BJ (cell line): Measurements from ENCODE around the gene ADAM22. TPM values are rescaled to one million over a fixed set of nuclear protein-coding genes. Genes with fewer than 3 reads are reported as not detected.

Experiments used
- CTCF ChIA-PET: fragments of 350-600 bp; formaldehyde crosslinking; extraction: SDS; loops from one replicate; lab custom pipeline; 2021; ENCODE audit warnings: antibody characterized with exemption, inconsistent platforms; lab: Yijun Ruan, JAX
- POLR2A ChIA-PET: fragments of 300-600 bp; sonication (Branson Sonifier 250); formaldehyde crosslinking; extraction: SDS; loops from one replicate; lab custom pipeline; 2021; ENCODE audit warnings: antibody characterized with exemption; lab: Charles Lee
- DNase-seq: peaks from one replicate; pipeline ENCODE4 v3.0.0-alpha.2; 2011; ENCODE audit warnings: low read depth
- H3K27me3 ChIP-seq: 2 replicates; pipeline ENCODE4 v1.6.0; 2011; ENCODE audit warnings: low read length; ENCODE audit not compliant: control insufficient read depth, insufficient read depth
- H3K36me3 ChIP-seq: 2 replicates; pipeline ENCODE4 v1.5.1; 2011; ENCODE audit warnings: low read length; ENCODE audit not compliant: control insufficient read depth, insufficient read depth
- H3K4me3 ChIP-seq: 2 replicates; pipeline ENCODE4 v1.5.1; 2011; ENCODE audit warnings: low read depth, mild to moderate bottlenecking, control low read depth, low read length
- polyA plus RNA-seq: library from polyadenylated mRNA; depleted of rRNA; stranded (reverse); fragments of >200 nt; gene quantifications from 2 replicates; pipeline ENCODE4 v1.2.3, GENCODE V29; 2011
- TF ChIP-seq, protein P1 (sequence below): IDR thresholded peaks from 2 replicates; pipeline ENCODE4 v1.5.1; 2011; ENCODE audit warnings: low read depth, mild to moderate bottlenecking, control low read depth, inconsistent platforms, low read length, moderate library complexity; ENCODE audit not compliant: insufficient read depth

The ADAM22 gene
- polyA plus RNA-seq, 1 experiment, result 0.04 TPM

DNA sequence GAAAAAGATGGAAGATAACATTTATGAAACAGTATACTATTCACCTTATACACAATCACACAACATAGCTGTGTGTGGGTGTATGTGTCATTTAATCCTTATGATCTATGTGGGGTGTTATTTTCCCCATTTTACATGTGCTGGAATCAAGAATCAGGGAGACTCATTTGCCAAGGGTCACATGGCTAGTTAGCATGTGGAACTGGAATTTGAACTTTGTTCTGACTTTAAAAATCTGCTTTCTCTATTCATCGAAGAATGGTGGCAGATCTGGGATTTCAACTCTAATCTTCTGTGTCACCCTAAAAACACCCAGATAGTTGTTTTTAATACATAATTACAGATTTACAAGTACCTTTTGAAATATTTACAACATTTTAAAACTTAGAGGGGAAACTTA lies 65.2 kb downstream of the ADAM22 start:
- Histone ChIP-seq H3K4me3 (no peak overlapping the region), H3K36me3 (no peaks in the 10 kb centered on the region), H3K27me3 (no peaks in the 10 kb centered on the region)
- TF ChIP-seq, protein P1, sequence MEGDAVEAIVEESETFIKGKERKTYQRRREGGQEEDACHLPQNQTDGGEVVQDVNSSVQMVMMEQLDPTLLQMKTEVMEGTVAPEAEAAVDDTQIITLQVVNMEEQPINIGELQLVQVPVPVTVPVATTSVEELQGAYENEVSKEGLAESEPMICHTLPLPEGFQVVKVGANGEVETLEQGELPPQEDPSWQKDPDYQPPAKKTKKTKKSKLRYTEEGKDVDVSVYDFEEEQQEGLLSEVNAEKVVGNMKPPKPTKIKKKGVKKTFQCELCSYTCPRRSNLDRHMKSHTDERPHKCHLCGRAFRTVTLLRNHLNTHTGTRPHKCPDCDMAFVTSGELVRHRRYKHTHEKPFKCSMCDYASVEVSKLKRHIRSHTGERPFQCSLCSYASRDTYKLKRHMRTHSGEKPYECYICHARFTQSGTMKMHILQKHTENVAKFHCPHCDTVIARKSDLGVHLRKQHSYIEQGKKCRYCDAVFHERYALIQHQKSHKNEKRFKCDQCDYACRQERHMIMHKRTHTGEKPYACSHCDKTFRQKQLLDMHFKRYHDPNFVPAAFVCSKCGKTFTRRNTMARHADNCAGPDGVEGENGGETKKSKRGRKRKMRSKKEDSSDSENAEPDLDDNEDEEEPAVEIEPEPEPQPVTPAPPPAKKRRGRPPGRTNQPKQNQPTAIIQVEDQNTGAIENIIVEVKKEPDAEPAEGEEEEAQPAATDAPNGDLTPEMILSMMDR, result no peak
- CTCF ChIA-PET, result no interaction called here
- POLR2A ChIA-PET, result no interaction called here
- DNase-seq, result no peak

DNA sequence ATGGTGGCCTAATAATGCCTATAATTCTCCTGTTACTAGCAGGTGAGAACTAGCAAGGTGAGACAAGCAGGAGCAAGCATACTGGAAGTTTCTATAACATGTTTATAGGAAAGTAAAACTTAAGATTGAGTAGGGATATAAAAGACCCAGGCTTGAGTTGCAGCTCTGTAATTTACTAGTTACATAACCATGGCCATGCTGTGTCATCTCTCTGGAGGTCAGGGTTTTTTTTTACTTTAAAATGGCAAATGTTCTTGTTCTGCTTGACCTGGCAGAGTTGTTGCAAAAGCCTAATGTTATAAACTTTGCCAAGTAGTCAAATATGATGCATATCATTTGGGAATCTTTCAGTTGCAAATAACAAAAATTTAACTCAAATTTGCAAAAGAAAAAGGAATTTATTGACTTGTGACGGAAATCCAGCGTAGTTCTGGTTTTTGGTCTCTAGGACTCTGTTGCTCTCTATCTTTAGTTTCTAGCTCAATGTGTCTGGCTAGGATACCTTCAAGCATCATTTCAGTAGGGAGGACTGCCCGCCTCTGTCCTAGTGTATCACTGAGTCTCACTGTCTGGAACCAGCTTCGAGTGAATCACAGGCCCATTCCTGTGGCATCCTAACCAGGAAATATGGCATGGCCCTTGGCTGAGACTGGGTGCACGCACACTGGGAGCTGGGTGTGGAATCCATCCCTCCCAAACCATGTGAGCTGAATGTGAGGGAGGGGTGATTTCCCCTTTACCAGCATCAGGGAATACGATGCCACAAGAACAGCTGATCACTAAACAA lies 67.9 kb downstream of the ADAM22 start:
- Histone ChIP-seq H3K4me3 (no peak overlapping the region), H3K36me3 (no peaks in the 10 kb centered on the region), H3K27me3 (no peaks in the 10 kb centered on the region)
- no peak for DNase-seq
- POLR2A ChIA-PET, result no interaction called here
- TF ChIP-seq, protein P1, result no peak
- CTCF ChIA-PET, result no interaction called here

DNA sequence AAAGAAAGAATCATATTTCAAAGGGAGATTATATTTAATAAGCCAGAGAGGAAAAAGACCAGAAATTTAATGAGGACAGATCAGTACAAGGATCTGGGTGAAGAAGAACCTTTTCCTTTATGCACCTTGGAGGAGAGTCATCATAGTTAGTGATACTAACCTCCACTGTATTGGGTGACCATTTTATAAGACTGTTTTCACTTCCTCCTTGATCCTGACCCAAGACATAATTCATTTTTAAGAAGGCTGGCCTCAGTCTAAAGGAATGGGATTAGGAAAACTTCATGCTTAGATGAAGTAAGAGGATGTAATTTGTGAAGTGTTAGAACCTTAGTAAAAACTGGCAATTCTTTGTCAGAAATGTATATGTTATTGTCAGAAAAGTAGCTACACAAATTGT lies 68.6 kb downstream of the ADAM22 start:
- ChIA-PET POLR2A (no interaction called here), CTCF (no interaction called here)
- Histone ChIP-seq H3K36me3 (no peaks in the 10 kb centered on the region), H3K4me3 (no peak overlapping the region), H3K27me3 (no peaks in the 10 kb centered on the region)
- TF ChIP-seq, protein P1, result no peak
- DNase-seq, result no peak

DNA sequence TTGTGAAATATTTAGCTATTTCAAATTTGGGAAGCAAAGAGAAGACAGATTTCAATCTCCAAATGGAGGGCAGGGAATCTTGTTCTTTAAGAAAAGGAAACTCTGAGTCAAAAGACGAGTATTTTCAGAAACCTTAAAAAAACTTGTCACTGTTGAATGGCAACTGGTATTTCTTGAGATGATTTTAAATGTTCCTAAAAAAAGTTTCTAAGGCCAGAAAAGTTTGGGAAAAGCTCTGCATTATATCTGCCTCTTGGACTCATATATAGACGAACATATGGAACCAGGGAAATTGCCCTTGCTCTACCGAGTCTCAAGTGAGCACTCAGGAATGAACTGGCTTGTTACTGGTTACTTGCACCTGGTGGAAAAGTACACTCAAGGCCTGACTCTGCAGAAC lies 69.5 kb downstream of the ADAM22 start:
- Histone ChIP-seq H3K4me3 (no peak overlapping the region), H3K27me3 (no peaks in the 10 kb centered on the region), H3K36me3 (no peaks in the 10 kb centered on the region)
- CTCF ChIA-PET, result no interaction called here
- DNase-seq, result no peak
- POLR2A ChIA-PET, result no interaction called here
- TF ChIP-seq, protein P1, result no peak

DNA sequence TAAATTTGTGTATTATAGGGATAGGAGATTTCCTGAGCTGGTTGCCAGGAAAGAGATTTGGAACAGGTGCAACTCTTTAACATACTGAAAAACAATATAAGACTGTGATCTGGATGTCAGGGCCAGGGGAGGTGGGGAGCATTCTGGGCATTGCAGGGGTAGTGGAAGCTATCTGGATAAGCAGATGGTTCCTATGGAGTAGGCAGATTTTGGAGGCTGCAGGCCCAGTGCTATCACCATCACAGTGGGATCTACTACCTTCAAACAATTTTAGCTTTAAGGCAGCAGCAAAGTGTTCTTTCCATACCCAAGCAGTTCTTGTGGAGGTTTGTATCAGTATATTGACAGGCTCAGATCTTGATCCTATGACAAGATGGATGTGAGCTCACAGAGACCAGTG lies 71.1 kb downstream of the ADAM22 start:
- ChIA-PET POLR2A (no interaction called here), CTCF (interaction anchor here (0.6 to 1.6 kb wide), 2 partner anchors 10 to 88 kb away, joined by 3 to 4 read pairs; no protein-coding TSS in a partner anchor)
- TF ChIP-seq, protein P1, result no peak

More for the DNA sequence above, 71.1 kb downstream of the ADAM22 start:
- Histone ChIP-seq H3K4me3 (no peak overlapping the region), H3K27me3 (no peaks in the 10 kb centered on the region), H3K36me3 (no peaks in the 10 kb centered on the region)
- no peak for DNase-seq
